Bronchial epithelial cell (primary cell): Measurements from ENCODE around the gene ANO1. TPM values are rescaled to one million over a fixed set of nuclear protein-coding genes. Genes with fewer than 3 reads are reported as not detected.

ENCODE experiments used
- DNase-seq: peaks from one replicate; pipeline ENCODE4 v3.0.0-alpha.2; 2010; ENCODE audit warnings: low read depth
- FAIRE-seq: peaks from 2 replicates; lab custom pipeline; 2011; peaks lifted over from hg19 to GRCh38; lab: Jason Lieb, UNC
- H3K27me3 ChIP-seq: 2 replicates; pipeline ENCODE4 v1.5.1; 2011; ENCODE audit warnings: low read length; ENCODE audit not compliant: control insufficient read depth, insufficient read depth
- H3K36me3 ChIP-seq: 2 replicates; pipeline ENCODE4 v1.5.1; 2011; ENCODE audit warnings: low read length; ENCODE audit not compliant: control insufficient read depth, insufficient read depth
- H3K4me3 ChIP-seq: 2 replicates; pipeline ENCODE4 v1.5.1; 2011; ENCODE audit warnings: mild to moderate bottlenecking, low read depth, low read length, control low read depth
- total RNA-seq: library from RNA; depleted of rRNA; stranded (reverse); fragments of >200 nt; gene quantifications from 2 replicates; pipeline ENCODE4 v1.2.1, GENCODE V29; 2014
- TF ChIP-seq, protein P1 (sequence below): IDR thresholded peaks from 2 replicates; pipeline ENCODE4 v1.5.1; 2011; ENCODE audit warnings: mild to moderate bottlenecking, moderate library complexity, low read length, control low read depth, inconsistent platforms; ENCODE audit not compliant: insufficient read depth, severe bottlenecking

ANO1 gene
- total RNA-seq, 1 donor from 2014 or later: 1.3 TPM

DNA sequence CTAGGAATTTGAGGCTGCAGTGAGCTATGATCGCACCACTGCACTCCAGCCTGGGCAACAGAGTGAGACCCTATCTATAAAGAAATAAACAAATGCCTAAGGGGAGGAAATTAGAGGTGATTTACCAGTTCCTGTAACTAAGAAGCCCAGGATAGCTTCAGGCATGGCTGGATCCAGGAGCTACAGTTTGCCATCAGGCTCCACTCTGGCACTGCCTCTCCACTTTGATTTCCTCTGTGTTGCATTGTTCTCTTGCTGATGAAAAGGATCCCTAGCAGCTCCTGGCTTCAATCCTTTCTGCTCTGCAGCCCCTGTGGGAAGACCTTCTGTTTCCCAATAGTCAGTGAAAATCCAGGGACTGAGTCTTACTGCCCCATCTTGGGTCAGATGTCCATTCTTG, 104.9 kb downstream of the ANO1 start:
- TF ChIP-seq, protein P1, sequence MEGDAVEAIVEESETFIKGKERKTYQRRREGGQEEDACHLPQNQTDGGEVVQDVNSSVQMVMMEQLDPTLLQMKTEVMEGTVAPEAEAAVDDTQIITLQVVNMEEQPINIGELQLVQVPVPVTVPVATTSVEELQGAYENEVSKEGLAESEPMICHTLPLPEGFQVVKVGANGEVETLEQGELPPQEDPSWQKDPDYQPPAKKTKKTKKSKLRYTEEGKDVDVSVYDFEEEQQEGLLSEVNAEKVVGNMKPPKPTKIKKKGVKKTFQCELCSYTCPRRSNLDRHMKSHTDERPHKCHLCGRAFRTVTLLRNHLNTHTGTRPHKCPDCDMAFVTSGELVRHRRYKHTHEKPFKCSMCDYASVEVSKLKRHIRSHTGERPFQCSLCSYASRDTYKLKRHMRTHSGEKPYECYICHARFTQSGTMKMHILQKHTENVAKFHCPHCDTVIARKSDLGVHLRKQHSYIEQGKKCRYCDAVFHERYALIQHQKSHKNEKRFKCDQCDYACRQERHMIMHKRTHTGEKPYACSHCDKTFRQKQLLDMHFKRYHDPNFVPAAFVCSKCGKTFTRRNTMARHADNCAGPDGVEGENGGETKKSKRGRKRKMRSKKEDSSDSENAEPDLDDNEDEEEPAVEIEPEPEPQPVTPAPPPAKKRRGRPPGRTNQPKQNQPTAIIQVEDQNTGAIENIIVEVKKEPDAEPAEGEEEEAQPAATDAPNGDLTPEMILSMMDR: no peak
- H3K27me3 ChIP-seq: no peaks in the 10 kb centered on the region
- DNase-seq: no peak
- no peaks in the 10 kb centered on the region for H3K36me3 ChIP-seq
- no peak overlapping the region for H3K4me3 ChIP-seq
- no peak for FAIRE-seq

DNA sequence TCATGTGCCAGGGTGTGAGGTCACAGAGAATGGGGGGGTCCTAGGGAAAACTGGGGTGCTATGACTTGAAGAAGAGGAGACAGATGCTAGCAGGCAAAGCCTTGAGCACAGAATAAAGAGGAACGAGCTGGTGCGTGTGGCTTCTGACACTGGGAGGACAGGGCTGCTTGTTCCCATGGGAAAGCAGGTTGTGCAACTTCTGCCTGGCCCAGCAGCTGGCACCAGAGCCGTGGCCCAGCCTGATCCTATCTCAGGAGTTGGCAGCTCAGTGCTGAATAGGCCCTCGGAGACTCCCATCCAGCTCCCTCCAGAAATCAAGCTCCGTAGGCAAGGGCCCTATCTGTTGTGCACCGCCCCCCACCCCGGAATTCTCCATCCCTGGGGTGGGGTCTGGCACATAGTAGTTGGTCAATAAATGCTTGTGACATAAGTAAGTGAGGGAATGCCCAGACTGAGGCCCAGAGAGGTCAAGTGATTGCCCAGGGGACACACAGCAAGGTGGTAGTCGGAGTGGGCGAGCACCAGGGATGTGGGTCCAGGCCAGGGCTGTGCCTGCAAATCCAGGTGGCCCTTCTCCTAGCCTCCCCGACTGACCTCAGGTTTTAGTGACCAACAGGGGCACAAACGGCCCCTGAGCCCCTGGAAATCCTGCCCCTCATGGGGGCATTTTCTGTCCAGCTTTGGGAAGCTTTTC, 105.5 kb downstream of the ANO1 start:
- TF ChIP-seq, protein P1: no peak
- no peak for DNase-seq
- Histone ChIP-seq H3K36me3 (no peaks in the 10 kb centered on the region), H3K27me3 (no peaks in the 10 kb centered on the region), H3K4me3 (no peak overlapping the region)
- FAIRE-seq: no peak

DNA sequence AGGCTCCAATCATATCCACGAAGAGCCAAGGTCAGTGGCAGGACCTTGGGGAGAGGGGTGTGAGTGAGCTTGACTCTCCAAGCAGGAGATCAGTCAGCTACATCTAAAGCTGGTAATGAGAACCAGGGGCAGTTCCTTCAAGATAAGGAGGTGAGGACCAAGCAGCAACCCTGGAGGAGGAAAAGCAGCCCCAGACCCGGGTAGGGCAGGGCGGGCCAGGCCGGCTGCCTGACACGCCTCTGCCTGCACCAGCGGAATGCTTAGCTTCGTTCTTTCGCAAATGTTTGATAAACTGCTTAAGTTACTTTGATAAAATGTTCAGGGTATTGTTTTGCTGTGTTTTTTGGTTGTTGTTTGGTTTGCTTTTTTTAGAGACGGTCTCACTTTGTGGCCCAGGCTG, 106.3 kb downstream of the ANO1 start:
- TF ChIP-seq, protein P1: no peak
- Histone ChIP-seq H3K36me3 (no peaks in the 10 kb centered on the region), H3K27me3 (no peaks in the 10 kb centered on the region), H3K4me3 (no peak overlapping the region)
- FAIRE-seq: no peak
- no peak for DNase-seq

DNA sequence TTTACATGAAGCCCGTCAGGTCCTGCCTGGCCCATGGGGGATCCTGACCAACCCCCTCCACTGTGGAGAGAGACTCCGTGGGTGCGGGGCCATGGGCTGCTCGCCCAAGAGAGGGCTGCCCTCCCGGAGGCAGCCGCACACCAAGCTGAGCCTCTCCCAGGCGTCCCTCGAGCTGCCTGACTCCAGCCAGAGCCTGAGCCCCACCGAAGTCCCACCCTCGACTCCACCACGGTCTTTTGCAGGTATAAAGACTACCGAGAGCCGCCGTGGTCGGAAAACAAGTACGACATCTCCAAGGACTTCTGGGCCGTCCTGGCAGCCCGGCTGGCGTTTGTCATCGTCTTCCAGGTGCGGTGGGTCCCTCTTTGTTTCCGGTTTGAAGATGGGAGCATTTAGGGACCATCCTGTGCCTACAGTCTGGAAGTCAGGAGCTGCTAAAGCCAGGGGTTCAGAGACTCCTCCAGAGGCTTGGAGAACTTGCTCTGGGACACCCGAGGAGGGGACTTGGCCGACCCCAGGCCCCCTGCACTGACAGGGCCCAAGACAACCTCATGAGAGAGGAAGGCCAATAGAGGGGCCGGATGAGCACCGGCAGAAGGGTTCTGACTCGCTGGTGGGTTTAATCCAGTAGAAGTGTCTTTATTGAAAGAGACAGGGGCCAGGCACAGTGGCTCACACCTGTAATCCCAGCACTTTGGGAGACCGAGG, 107.4 kb downstream of the ANO1 start:
- no peak for FAIRE-seq

DNA sequence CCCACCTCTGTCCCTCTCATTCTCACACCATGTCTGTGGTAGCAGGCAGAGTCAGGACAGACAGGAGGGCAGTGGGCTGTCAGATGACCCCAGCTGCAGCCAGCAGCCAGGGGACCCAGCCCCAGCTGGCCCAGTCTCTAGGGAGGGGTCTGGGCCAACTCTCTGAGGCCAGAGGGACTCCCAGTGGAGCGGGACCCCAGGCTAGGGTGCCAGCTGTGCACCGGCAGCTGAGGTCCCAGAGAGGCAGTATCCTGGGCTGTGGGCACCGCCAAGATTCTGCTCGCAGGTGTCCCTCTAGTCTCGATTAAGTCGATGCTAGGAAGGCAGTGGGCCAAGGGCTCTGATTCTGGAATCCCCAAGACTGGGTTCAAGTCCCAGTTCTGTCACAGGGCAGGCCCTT, 108.3 kb downstream of the ANO1 start:
- TF ChIP-seq, protein P1: no peak
- no peak overlapping the region for H3K4me3 ChIP-seq
- DNase-seq (no peak), FAIRE-seq (no peak)
- no peaks in the 10 kb centered on the region for H3K27me3 ChIP-seq
- H3K36me3 ChIP-seq: no peaks in the 10 kb centered on the region

More for the DNA sequence above, 107.4 kb downstream of the ANO1 start:
- H3K36me3 ChIP-seq: no peaks in the 10 kb centered on the region
- no peak for DNase-seq
- no peaks in the 10 kb centered on the region for H3K27me3 ChIP-seq
- H3K4me3 ChIP-seq: no peak overlapping the region
- TF ChIP-seq, protein P1: no peak
